ENCODE data around the gene SOX6.

DNA sequence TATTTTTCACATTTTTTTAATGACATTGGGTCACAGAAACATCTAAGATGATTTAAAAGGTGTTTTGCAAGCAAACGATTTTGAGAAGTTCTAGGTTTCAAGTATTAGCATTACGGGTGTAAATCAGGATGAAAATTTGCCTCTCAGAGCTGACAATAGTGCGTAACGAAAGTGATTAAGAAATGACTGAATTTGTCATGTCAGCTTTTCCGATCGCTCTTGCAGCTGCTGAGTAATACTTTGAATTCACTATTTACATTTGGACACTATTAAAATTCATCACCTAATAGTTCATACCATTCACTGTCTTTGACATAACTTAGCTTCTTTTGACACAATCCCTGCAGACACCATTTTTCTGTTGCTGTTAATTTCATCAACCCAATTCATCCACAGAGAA, 205.2 kb downstream of the SOX6 start:
- TF ChIP-seq, protein P1, sequence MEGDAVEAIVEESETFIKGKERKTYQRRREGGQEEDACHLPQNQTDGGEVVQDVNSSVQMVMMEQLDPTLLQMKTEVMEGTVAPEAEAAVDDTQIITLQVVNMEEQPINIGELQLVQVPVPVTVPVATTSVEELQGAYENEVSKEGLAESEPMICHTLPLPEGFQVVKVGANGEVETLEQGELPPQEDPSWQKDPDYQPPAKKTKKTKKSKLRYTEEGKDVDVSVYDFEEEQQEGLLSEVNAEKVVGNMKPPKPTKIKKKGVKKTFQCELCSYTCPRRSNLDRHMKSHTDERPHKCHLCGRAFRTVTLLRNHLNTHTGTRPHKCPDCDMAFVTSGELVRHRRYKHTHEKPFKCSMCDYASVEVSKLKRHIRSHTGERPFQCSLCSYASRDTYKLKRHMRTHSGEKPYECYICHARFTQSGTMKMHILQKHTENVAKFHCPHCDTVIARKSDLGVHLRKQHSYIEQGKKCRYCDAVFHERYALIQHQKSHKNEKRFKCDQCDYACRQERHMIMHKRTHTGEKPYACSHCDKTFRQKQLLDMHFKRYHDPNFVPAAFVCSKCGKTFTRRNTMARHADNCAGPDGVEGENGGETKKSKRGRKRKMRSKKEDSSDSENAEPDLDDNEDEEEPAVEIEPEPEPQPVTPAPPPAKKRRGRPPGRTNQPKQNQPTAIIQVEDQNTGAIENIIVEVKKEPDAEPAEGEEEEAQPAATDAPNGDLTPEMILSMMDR (IDR thresholded peaks at IDR 0.05): no peak
- no peak for TF ChIP-seq POLR2A (IDR thresholded peaks at IDR 0.05)
